LNCaP clone FGC (cell line): ENCODE measurements around the gene KCNC3.

Experiments
- DNase-seq: peaks from one replicate; pipeline ENCODE4 v3.0.0-alpha.2; 2011; ENCODE audit warnings: low read depth
- H3K4me3 ChIP-seq: 2 replicates; pipeline ENCODE4 v1.5.1; 2011; ENCODE audit warnings: mild to moderate bottlenecking, low read depth, low read length, control low read depth
- CTCF ChIP-seq: IDR thresholded peaks from 2 replicates; pipeline ENCODE4 v1.5.1; 2012; ENCODE audit warnings: mild to moderate bottlenecking; ENCODE audit not compliant: control insufficient read depth, insufficient read depth; ENCODE audit errors: extremely low read depth

The KCNC3 gene

GRCh38 chr19:50275577-50276368 lies 53.4 kb downstream of the KCNC3 start:
- no peak for DNase-seq
- TF ChIP-seq CTCF = no peak
- no peak overlapping the region for H3K4me3 ChIP-seq

GRCh38 chr19:50273821-50274220 lies 55.4 kb downstream of the KCNC3 start:
- no peak overlapping the region for H3K4me3 ChIP-seq
- no peak for DNase-seq
- TF ChIP-seq CTCF = no peak

- no peak overlapping the region for H3K4me3 ChIP-seq
- no peak for DNase-seq
- no peak for TF ChIP-seq CTCF
Measured at GRCh38 chr19:50272263-50272897, 56.8 kb downstream of the KCNC3 start.

GRCh38 chr19:50269653-50270052 lies 59.5 kb downstream of the KCNC3 start:
- no peak for DNase-seq
- no peak overlapping the region for H3K4me3 ChIP-seq
- no peak for TF ChIP-seq CTCF

GRCh38 chr19:50268501-50268900 lies 60.7 kb downstream of the KCNC3 start:
- no peak overlapping the region for H3K4me3 ChIP-seq
- DNase-seq = no peak
- no peak for TF ChIP-seq CTCF

GRCh38 chr19:50268041-50268440 lies 61.1 kb downstream of the KCNC3 start:
- DNase-seq = no peak
- TF ChIP-seq CTCF = no peak
- no peak overlapping the region for H3K4me3 ChIP-seq

GRCh38 chr19:50266896-50267295 lies 62.3 kb downstream of the KCNC3 start:
- no peak for DNase-seq
- no peak for TF ChIP-seq CTCF
- H3K4me3 ChIP-seq = no peak overlapping the region
